HepG2 (cell line): ENCODE measurements around the gene MAN1C1. TPM values are rescaled to one million over a fixed set of nuclear protein-coding genes. Genes with fewer than 3 reads are reported as not detected.

Experiments used
- AGO2 ChIP-seq: fragments of 200-400 bp; formaldehyde crosslinking; optimal IDR thresholded peaks from 2 replicates; pipeline ENCODE3; 2017; ENCODE audit warnings: mild to moderate bottlenecking, low read depth, low read length, moderate library complexity
- HES4 ChIP-seq: sonication (generic); formaldehyde crosslinking; IDR thresholded peaks from 2 replicates; pipeline ENCODE4 v1.9.0; 2021; ENCODE audit warnings: mild to moderate bottlenecking, missing genetic modification reagents, borderline replicate concordance
- MXD4 ChIP-seq: IDR thresholded peaks from 2 replicates; pipeline ENCODE4 v1.6.1; 2016; ENCODE audit warnings: mild to moderate bottlenecking, missing biosample characterization, missing genetic modification reagents
- NFKB2 ChIP-seq: sonication (generic); formaldehyde crosslinking; IDR thresholded peaks from 2 replicates; pipeline ENCODE4 v1.4.0; 2020; ENCODE audit warnings: missing genetic modification reagents, borderline replicate concordance
- PCBP1 ChIP-seq: fragments of 200-400 bp; formaldehyde crosslinking; IDR thresholded peaks from 2 replicates; pipeline ENCODE4 v1.6.1; 2017; ENCODE audit warnings: mild to moderate bottlenecking, low read depth, low read length, borderline replicate concordance
- PHF21A ChIP-seq: sonication (generic); formaldehyde crosslinking; IDR thresholded peaks from 2 replicates; pipeline ENCODE4 v1.5.0; 2020; ENCODE audit warnings: mild to moderate bottlenecking, missing genetic modification reagents
- PTBP1 ChIP-seq: fragments of 200-400 bp; formaldehyde crosslinking; IDR thresholded peaks from 2 replicates; pipeline ENCODE4 v1.6.1; 2018; ENCODE audit warnings: low read length, low read depth; ENCODE audit not compliant: poor library complexity, severe bottlenecking
- REPIN1 ChIP-seq: sonication (generic); formaldehyde crosslinking; IDR thresholded peaks from 2 replicates; pipeline ENCODE4 v1.8.0; 2022; ENCODE audit warnings: missing genetic modification reagents, low read depth, mild to moderate bottlenecking, borderline replicate concordance
- TCF7 ChIP-seq: sonication (generic); IDR thresholded peaks from 2 replicates; pipeline ENCODE4 v1.6.1; 2016; ENCODE audit warnings: antibody characterized with exemption, low read depth
- ZNF136 ChIP-seq: sonication (generic); formaldehyde crosslinking; IDR thresholded peaks from 2 replicates; pipeline ENCODE4 v1.8.1; 2022; ENCODE audit warnings: low read depth, mild to moderate bottlenecking, moderate library complexity, missing genetic modification reagents
- ZNF432 ChIP-seq: sonication (generic); formaldehyde crosslinking; IDR thresholded peaks from 2 replicates; pipeline ENCODE4 v1.5.0; 2020; ENCODE audit warnings: missing genetic modification reagents, mild to moderate bottlenecking, borderline replicate concordance
- ZNF878 ChIP-seq: sonication (generic); formaldehyde crosslinking; IDR thresholded peaks from 2 replicates; pipeline ENCODE4 v1.8.1; 2023; ENCODE audit warnings: mild to moderate bottlenecking, missing genetic modification reagents, moderate library complexity
- polyA plus RNA-seq, 8 experiments: library from polyadenylated mRNA; depleted of rRNA in 3 of 8; stranded (reverse) in 7 of 8; unstranded in 1 of 8; fragments of >200 nt; fragmentation: Illumina TruSeq in 4 of 8; extraction: Trizol in 4 of 8; gene quantifications; 2 replicates each; pipeline versions ENCODE4 v1.2.1 to v1.2.3, GENCODE V29; 2011 to 2016; ENCODE audit warnings: low read depth in 4 of 8, missing spikeins in 1 of 8, mixed read lengths in 1 of 8; ENCODE audit not compliant: insufficient read depth in 1 of 8
- total RNA-seq, 5 experiments: library from RNA; depleted of rRNA; stranded (reverse); fragments of >200 nt; fragmentation: Illumina TruSeq; extraction: Trizol; gene quantifications; 2 replicates each; pipeline ENCODE4 v1.2.3, GENCODE V29; 2016; ENCODE audit warnings: low read depth in 1 of 5
- TF ChIP-seq, protein P1 (sequence below): sonication (generic); formaldehyde crosslinking; IDR thresholded peaks from 2 replicates; pipeline ENCODE4 v1.4.0; 2020; ENCODE audit warnings: mild to moderate bottlenecking, missing genetic modification reagents
- TF ChIP-seq, protein P2 (sequence below): sonication (generic); formaldehyde crosslinking; IDR thresholded peaks from 2 replicates; pipeline ENCODE4 v1.4.0; 2020; ENCODE audit warnings: missing genetic modification reagents
- TF ChIP-seq, protein P3 (sequence below): sonication (generic); formaldehyde crosslinking; IDR thresholded peaks from 2 replicates; pipeline ENCODE4 v1.4.0; 2020; ENCODE audit warnings: missing genetic modification reagents; ENCODE audit errors: not compliant biosample characterization
- TF ChIP-seq, protein P4 (sequence below): IDR thresholded peaks from 2 replicates; pipeline ENCODE4 v1.6.1; 2016; ENCODE audit warnings: low read depth, borderline replicate concordance
- TF ChIP-seq, protein P5 (sequence below): sonication (generic); formaldehyde crosslinking; IDR thresholded peaks from 2 replicates; pipeline ENCODE4 v1.4.0; 2020; ENCODE audit warnings: mild to moderate bottlenecking, missing genetic modification reagents

MAN1C1 gene
- total and polyA plus RNA-seq, 2 of the 13 experiments (the other 11 are each of a cell fraction or from before 2014, with no cell fraction given): 0.18 to 0.49 TPM

DNA sequence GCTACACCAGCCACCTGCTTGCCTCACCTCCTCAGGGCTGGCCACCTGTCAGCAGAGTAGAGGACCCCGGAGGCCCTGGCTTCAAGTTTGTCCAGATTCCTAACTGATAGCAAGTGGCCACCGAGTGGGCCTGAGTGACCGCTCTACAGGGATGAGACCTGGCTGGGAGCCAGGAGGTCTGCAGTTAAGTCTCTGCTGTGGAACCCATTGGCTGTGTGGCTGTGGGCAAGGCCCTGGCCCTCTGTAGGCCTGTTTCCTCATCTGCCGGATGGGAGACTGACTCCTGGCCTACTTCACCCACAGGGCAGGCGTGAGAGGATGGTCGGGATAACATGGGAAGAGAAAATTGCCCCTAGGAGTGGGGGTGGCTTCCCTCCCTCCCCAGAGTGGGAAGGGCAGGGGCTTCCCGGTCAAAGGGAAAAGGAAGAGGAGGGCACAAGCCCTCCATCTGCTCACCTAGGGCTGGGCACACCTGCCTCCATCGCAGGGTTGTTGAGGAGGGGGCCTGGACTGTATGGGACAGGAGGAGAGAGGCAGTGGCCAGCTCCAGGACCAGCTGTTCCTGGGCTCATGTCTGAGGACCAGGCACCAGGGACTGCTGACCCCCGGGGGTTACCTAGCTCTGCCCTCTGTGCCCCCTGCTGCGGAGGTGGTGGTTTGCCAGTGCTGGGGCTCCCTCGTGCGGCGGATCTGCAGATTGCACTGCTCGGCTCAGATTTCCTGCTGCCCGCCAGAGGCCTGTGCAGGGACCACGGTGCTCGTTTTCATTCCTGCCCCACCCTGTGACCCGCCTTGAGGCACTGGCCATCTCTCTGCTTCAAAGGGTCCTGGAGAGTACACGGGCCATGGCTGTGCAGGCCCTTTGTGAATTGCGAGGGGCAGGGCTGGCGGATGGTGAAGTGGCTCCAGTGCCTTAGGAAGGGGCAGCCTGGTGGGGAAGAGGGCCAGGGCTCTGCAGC, 194.0 kb downstream of the MAN1C1 start (continued):
- TF ChIP-seq, protein P1, sequence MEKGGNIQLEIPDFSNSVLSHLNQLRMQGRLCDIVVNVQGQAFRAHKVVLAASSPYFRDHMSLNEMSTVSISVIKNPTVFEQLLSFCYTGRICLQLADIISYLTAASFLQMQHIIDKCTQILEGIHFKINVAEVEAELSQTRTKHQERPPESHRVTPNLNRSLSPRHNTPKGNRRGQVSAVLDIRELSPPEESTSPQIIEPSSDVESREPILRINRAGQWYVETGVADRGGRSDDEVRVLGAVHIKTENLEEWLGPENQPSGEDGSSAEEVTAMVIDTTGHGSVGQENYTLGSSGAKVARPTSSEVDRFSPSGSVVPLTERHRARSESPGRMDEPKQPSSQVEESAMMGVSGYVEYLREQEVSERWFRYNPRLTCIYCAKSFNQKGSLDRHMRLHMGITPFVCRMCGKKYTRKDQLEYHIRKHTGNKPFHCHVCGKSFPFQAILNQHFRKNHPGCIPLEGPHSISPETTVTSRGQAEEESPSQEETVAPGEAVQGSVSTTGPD (CRISPR knock-in tag): no peak
- no peak for TF ChIP-seq ZNF136 (CRISPR knock-in tag)
- no peak for TF ChIP-seq PHF21A (CRISPR knock-in tag)
- TF ChIP-seq, protein P2, sequence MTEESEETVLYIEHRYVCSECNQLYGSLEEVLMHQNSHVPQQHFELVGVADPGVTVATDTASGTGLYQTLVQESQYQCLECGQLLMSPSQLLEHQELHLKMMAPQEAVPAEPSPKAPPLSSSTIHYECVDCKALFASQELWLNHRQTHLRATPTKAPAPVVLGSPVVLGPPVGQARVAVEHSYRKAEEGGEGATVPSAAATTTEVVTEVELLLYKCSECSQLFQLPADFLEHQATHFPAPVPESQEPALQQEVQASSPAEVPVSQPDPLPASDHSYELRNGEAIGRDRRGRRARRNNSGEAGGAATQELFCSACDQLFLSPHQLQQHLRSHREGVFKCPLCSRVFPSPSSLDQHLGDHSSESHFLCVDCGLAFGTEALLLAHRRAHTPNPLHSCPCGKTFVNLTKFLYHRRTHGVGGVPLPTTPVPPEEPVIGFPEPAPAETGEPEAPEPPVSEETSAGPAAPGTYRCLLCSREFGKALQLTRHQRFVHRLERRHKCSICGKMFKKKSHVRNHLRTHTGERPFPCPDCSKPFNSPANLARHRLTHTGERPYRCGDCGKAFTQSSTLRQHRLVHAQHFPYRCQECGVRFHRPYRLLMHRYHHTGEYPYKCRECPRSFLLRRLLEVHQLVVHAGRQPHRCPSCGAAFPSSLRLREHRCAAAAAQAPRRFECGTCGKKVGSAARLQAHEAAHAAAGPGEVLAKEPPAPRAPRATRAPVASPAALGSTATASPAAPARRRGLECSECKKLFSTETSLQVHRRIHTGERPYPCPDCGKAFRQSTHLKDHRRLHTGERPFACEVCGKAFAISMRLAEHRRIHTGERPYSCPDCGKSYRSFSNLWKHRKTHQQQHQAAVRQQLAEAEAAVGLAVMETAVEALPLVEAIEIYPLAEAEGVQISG (CRISPR knock-in tag): no peak
- no peak for TF ChIP-seq MXD4 (CRISPR knock-in tag)
- TF ChIP-seq PCBP1: no peak
- no peak for TF ChIP-seq ZNF432 (CRISPR knock-in tag)
- no peak for TF ChIP-seq NFKB2 (CRISPR knock-in tag)
- TF ChIP-seq AGO2: peak; percentile 20
- TF ChIP-seq ZNF878 (CRISPR knock-in tag): no peak
- no peak for TF ChIP-seq PTBP1
- TF ChIP-seq HES4: no peak
- TF ChIP-seq, protein P3, sequence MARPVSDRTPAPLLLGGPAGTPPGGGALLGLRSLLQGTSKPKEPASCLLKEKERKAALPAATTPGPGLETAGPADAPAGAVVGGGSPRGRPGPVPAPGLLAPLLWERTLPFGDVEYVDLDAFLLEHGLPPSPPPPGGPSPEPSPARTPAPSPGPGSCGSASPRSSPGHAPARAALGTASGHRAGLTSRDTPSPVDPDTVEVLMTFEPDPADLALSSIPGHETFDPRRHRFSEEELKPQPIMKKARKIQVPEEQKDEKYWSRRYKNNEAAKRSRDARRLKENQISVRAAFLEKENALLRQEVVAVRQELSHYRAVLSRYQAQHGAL: no peak
- TF ChIP-seq, protein P4, sequence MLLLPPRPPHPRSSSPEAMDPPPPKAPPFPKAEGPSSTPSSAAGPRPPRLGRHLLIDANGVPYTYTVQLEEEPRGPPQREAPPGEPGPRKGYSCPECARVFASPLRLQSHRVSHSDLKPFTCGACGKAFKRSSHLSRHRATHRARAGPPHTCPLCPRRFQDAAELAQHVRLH (CRISPR knock-in tag): no peak
- TF ChIP-seq, protein P5, sequence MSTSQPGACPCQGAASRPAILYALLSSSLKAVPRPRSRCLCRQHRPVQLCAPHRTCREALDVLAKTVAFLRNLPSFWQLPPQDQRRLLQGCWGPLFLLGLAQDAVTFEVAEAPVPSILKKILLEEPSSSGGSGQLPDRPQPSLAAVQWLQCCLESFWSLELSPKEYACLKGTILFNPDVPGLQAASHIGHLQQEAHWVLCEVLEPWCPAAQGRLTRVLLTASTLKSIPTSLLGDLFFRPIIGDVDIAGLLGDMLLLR: no peak
- TF ChIP-seq TCF7: no peak
- no peak for TF ChIP-seq REPIN1 (CRISPR knock-in tag)
